Lower leg skin (tissue), 4 donors: ENCODE measurements around the gene REX1BD. TPM values are rescaled to one million over a fixed set of nuclear protein-coding genes. Genes with fewer than 3 reads are reported as not detected.

Source experiments
- DNase-seq, 2 donors: peaks; one replicate each; pipeline ENCODE4 v3.0.0-alpha.2; 2019; ENCODE audit warnings: low spot score in 2 of 2
- H3K4me3 ChIP-seq: fragments of 200-600 bp; sonication (generic); 2 replicates; pipeline ENCODE4 v1.5.1; 2017; ENCODE audit warnings: mild to moderate bottlenecking, low read depth; ENCODE audit not compliant: poor library complexity, severe bottlenecking
- CTCF ChIP-seq, 3 donors: fragments of 450-650 bp; IDR thresholded peaks; one replicate each; pipeline ENCODE4 v1.5.1; 2016; ENCODE audit warnings: antibody characterized with exemption in 3 of 3, mild to moderate bottlenecking in 3 of 3, moderate library complexity in 2 of 3
- POLR2A ChIP-seq, 2 donors: fragments of 450-650 bp; IDR thresholded peaks; one replicate each; pipeline ENCODE4 v1.6.1; 2016 to 2017; ENCODE audit warnings: antibody characterized with exemption in 2 of 2, mild to moderate bottlenecking in 1 of 2, moderate library complexity in 1 of 2
- WGBS, 2 donors: methylation state at CpG; one replicate each; pipeline ENCODE4 v1.1.5; 2018; 5-methylcytosine and 5-hydroxymethylcytosine counted together
- intact Hi-C: fragments of 100-400 bp; cut with DNase I; formaldehyde crosslinking; loops from one replicate; pipeline ENCODE4 v1.15.0; 2023; ENCODE audit warnings: low total_unique reads
- total RNA-seq, 4 donors: library from RNA; depleted of rRNA; stranded (reverse); fragments of >200 nt; gene quantifications; one replicate each; pipeline ENCODE4 v1.1.0, GENCODE V29; 2016

The REX1BD gene
- total RNA-seq, 4 donors from 2014 or later: 91.8 to 119 (median 107) TPM

- intact Hi-C loops: no loop called here
- 0 to 1% methylated on average over 10 to 67 of the region's 116 CpGs for WGBS, 2 donors
- TF ChIP-seq CTCF (IDR thresholded peaks at IDR 0.05): no peak
- TF ChIP-seq POLR2A (IDR thresholded peaks at IDR 0.05): no peak
- no peak for DNase-seq
- H3K4me3 ChIP-seq: peak within 1 kb of the TSS; percentile 11
Measured at GRCh38 chr19:18606281-18607225, 18.0 kb downstream of the REX1BD start, which contains the start of gene CRLF1. TSS of gene CRLF1 (minus strand) at chr19:18606799. CDS start at chr19:18606656, 143 bp downstream.

DNA sequence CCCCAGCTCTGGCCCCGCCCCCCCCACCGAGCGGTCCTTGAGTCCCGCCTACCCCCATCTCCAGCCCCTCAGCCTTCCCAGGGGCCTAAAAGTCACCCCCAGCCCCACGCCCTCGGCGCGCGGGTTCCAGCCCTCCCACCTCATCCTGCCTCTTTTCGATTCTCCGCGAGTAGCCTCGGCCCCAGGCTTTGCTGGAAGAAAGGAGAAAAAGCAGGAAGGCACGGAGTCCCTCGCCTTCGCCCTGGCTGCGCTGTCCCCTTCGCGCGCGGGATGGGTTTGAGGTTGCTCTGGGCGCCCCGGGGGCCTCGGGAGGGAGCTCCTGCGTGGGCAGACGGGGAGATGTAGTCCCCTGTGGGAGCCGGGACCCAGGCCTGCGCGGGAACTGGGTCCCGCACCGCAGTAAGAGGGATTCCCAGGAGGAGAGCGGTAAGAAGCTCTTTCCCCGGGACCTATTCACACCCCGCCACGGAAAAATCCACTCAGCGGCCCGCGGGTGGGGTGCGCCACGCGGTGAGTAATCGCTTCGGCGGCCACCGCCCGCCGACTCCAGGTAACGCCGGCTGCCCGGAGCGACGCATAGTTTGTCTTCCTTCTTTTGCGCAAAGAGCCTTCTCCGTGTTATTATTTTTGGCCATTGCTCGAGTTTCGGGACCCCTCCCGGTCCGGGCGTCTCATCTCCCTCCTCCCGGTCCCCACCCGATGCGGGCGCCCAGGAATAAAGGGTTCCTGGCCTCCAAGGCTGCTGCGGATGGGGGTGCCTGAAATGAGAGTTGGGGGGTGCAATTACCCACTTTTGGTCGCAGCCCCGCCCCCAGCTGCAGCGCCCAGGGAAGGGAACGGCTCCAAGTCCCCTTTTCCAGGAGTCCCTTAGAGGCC is 18.9 kb downstream of the REX1BD start:
- 1 to 3% methylated on average over 44 to 59 of the region's 68 CpGs for WGBS, 2 donors
- intact Hi-C loops: no loop called here
- H3K4me3 ChIP-seq: no peak overlapping the region
- DNase-seq: no peak
- TF ChIP-seq POLR2A (IDR thresholded peaks at IDR 0.05) (no peak), CTCF (IDR thresholded peaks at IDR 0.05) (no peak)

DNA sequence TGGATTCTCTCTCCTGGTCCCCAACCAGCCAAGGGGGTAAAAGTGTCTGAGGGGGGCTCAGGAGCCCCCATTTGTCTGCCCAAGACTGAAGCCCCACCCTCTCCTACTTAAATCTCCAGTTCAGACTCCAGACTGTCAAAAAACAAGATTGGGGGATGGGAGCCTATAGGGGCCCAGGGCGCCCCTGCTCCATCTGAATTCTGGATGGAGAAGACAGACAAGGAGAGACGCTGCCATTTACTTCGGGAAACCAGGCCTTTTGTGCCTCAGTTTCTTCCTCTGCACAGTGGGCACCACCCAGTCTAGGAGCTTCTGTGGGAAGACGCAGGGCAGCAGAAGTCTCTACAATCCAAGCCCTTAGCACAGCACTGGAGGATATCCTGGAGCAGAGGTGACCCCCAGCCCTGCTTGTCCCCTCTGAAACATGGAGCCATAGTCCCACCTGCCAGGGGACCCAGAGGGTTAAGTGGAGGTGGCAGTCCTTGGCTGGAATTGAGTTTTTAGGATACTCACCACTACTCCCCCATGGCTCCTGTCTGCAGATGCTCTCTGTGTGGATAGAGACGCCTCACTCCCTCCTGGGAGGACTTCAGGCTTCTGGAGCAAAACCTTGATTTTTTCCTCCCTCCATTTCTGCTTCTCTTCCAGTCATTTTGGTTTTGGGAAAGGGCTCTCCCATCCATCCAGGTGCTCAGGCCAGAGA is 19.7 kb downstream of the REX1BD start:
- H3K4me3 ChIP-seq: no peak overlapping the region
- no peak for DNase-seq
- 32 to 63% methylated on average over 5 of the region's 5 CpGs for WGBS, 2 donors
- TF ChIP-seq CTCF (IDR thresholded peaks at IDR 0.05) (no peak), POLR2A (IDR thresholded peaks at IDR 0.05) (no peak)
- intact Hi-C loops: no loop called here

GRCh38 chr19:18608805-18609716 is 20.5 kb downstream of the REX1BD start:
- intact Hi-C loops: no loop called here
- no peak for DNase-seq
- 63 to 71% methylated on average over 9 of the region's 9 CpGs for WGBS, 2 donors
- no peak for TF ChIP-seq POLR2A (IDR thresholded peaks at IDR 0.05)
- TF ChIP-seq CTCF (IDR thresholded peaks at IDR 0.05): no peak
- no peak overlapping the region for H3K4me3 ChIP-seq

DNA sequence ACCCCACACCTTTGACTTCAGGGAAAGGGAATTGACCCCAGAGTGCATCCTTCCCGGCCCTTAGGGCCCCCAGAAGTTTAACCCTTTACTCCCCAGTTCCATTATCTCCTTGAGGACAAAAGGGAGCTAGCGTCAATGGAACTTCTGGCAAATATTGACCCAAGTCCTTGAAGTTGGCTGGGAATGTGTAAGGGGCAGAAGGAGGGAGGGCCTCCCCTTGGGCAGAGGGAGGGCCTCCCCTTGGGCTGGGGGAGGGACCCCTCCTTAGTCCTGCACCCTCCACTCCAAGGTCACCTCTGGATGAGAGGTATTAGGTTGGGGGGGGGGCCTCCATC is 21.1 kb downstream of the REX1BD start:
- WGBS, 2 donors: 54 to 59% methylated on average over 2 of the region's 2 CpGs
- TF ChIP-seq CTCF (IDR thresholded peaks at IDR 0.05) (no peak), POLR2A (IDR thresholded peaks at IDR 0.05) (no peak)
- DNase-seq: no peak
- intact Hi-C loops: no loop called here
- no peak overlapping the region for H3K4me3 ChIP-seq
